Heart left ventricle (tissue), 13 donors: ENCODE results near the gene GCA.

ENCODE experiments used
- POLR2A ChIP-seq, 2 donors: fragments of 450-650 bp; IDR thresholded peaks; one replicate each; pipeline ENCODE4 v1.6.1; 2017; ENCODE audit warnings: antibody characterized with exemption in 2 of 2, mild to moderate bottlenecking in 2 of 2, moderate library complexity in 2 of 2
- TF ChIP-seq, protein P1 (sequence below), 12 donors: fragments of 200-600 bp; sonication (generic) in 4 of 12; IDR thresholded peaks; one replicate each; pipeline versions ENCODE4 v1.5.0 to v1.8.0; 2018 to 2022; ENCODE audit warnings: antibody characterized with exemption in 12 of 12, mild to moderate bottlenecking in 5 of 12
- donor health status: ischemic (EF 13 %, LVEDD 7.1; RV severe dilation, severe dysfunction).
- donor health status: DM: no; HTN: yes; CAD: no.
- donor health status: DM: no; HTN: no; CAD: no.
- donor health status: ischemic (EF 25% LVEDD 6.9; RV normal size, moderate dysfunction).
- donor health status: ischemic (EF 25% LVEDD 5.7; RV mildly dilated, moderate dysfunction).
- donor health status: ischemic (EF 35%, LVEDD 5.7; RV mildly dilated, moderate dysfunction).
- donor health status: nonischemic (EF 11% LVEDD 7.7; RV severe dilation, severe dysfunction).
- donor health status: DM: yes; HTN: yes; CAD: no.
- donor health status: PGD.
- donor health status: ischemic (EF 29% LVEDD 5.4; RV normal size, mild dysfunction).
- donor health status: nonischemic (EF 23%, LVEDD 6.1; RV moderate dilation, normal function).

DNA sequence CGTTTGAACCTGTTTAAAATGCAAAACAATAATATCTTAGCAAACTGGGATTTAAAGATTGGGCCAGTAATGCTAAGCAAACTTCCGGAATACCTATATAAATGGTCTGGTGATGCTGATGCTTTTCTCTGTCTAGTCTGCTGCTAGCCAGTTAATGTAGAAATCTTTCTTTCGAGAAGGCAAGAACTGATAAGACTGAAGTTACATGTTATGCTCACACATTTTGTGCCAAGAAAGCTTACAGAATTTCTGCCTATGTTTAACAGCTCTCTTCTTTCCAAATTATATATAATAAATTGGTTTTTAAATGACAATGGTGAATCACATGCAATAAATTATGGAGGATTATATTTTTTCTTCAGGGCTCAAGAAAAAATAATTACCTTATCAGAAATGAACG is 37.9 kb downstream of the GCA start:
- TF ChIP-seq, protein P1, sequence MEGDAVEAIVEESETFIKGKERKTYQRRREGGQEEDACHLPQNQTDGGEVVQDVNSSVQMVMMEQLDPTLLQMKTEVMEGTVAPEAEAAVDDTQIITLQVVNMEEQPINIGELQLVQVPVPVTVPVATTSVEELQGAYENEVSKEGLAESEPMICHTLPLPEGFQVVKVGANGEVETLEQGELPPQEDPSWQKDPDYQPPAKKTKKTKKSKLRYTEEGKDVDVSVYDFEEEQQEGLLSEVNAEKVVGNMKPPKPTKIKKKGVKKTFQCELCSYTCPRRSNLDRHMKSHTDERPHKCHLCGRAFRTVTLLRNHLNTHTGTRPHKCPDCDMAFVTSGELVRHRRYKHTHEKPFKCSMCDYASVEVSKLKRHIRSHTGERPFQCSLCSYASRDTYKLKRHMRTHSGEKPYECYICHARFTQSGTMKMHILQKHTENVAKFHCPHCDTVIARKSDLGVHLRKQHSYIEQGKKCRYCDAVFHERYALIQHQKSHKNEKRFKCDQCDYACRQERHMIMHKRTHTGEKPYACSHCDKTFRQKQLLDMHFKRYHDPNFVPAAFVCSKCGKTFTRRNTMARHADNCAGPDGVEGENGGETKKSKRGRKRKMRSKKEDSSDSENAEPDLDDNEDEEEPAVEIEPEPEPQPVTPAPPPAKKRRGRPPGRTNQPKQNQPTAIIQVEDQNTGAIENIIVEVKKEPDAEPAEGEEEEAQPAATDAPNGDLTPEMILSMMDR (IDR thresholded peaks at IDR 0.05), result no peak
- no peak for TF ChIP-seq POLR2A (IDR thresholded peaks at IDR 0.05)
